T-helper 2 cell treated with Interferon-gamma antibody and Interleukin-4, amounts not matched to agents 5 μg/mL and 100 μg/mL, for 36 hours (primary cell): ENCODE measurements around the gene GPR146.
"Not testable (repeated sequence)": the region's sequence is repeated elsewhere in the genome, so short reads cannot be mapped to it uniquely, and the experiment has no call there.

Experiments used
- DNase-seq: peaks from one replicate; pipeline ENCODE4 v3.0.0; 2021; ENCODE audit warnings: low spot score
- H3K27ac Mint-ChIP-seq: one replicate; pipeline ENCODE4 v1.8.0; 2021; ENCODE audit warnings: mild to moderate bottlenecking, mixed read lengths
- H3K27me3 Mint-ChIP-seq: one replicate; pipeline ENCODE4 v1.8.0; 2021; ENCODE audit warnings: low read depth, mixed read lengths
- H3K36me3 Mint-ChIP-seq: one replicate; pipeline ENCODE4 v1.8.0; 2021; ENCODE audit warnings: low read depth, mixed read lengths
- H3K4me1 Mint-ChIP-seq: one replicate; pipeline ENCODE4 v1.8.0; 2021; ENCODE audit warnings: low read depth, mixed read lengths
- H3K4me3 Mint-ChIP-seq: one replicate; pipeline ENCODE4 v1.8.0; 2022; ENCODE audit warnings: mild to moderate bottlenecking, moderate library complexity, mixed read lengths
- H3K9me3 Mint-ChIP-seq: one replicate; pipeline ENCODE4 v1.8.0; 2021; ENCODE audit warnings: mixed read lengths

Gene GPR146

DNA sequence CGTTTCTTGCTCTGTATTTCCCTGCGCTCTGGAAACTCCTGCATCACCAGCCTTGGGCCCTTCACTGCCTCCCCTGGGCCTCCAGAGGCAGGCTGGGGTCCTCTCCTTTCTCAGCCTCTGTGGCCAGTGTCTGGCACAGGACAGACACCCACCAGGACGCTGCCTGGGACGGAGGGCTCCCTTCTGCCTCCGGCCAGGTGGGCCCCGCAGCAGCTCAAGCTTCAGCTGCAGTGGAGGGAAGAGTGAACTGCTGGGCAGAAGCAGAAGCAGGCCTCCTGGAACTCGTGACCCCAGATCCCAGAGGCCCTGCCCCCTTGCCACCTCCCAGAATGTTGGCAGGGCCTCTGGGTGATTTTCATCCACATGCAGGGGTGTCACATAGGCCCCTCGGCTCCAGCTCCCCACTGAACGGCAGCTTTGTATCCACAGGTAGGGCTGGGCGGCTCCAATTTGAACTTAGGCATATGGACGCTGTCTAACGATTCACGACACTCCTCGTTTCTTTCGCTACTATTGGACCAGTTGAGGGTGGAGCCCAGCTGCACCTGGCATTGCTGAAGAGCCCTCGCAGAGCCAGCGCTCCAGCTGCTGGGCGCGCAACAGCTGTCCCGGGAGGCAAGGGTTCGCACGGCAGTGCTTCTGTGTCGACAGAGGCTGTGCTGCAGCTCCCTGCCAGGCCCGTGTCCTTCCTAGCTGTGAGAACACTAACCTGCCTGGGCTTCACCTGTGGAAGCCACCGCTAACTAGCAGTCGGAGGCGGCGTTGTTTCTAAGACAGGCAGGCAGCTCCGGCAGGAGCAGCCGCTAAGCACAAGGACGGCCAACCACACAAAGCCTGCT, 18.4 kb upstream of the GPR146 start:
- H3K36me3 Mint-ChIP-seq, result peaks cover 9% of the 10 kb centered on the region

DNA sequence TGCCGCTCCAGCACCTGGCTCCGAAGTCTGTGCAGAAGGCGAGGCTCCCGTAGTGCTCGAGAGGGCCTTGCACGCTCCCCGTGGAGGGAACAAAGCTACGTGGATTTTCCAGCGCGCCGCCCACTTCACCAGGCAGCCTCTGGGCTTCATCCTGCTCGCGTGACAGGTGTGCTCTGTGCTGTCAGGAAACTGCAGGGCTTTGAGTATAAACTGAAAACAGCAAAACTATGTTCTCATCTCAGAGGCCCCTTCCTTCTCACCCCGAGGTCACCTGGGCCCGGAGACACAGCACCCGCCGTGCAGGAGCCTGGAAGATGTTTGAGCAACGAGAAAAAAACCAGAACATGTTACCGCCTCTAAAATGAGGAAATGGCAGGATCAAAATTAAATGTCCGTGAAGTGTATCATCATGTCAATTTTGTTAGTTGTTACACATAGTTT, 17.6 kb upstream of the GPR146 start:
- H3K36me3 Mint-ChIP-seq, result peaks cover 7% of the 10 kb centered on the region
- H3K27ac Mint-ChIP-seq, result peak overlapping the region; percentile 41
- peak overlapping the region; percentile 44 for H3K4me3 Mint-ChIP-seq
- no peaks in the 10 kb centered on the region for H3K9me3 Mint-ChIP-seq
- peaks cover 14% of the 10 kb centered on the region for H3K4me1 Mint-ChIP-seq
- no peak for DNase-seq
- no peaks in the 10 kb centered on the region for H3K27me3 Mint-ChIP-seq

More for the DNA sequence above, 18.4 kb upstream of the GPR146 start:
- Mint-ChIP-seq H3K27me3 (no peaks in the 10 kb centered on the region), H3K4me1 (peaks cover 14% of the 10 kb centered on the region), H3K4me3 (no peak overlapping the region), H3K27ac (peak overlapping the region; percentile 41), H3K9me3 (no peaks in the 10 kb centered on the region)
- no peak for DNase-seq

DNA sequence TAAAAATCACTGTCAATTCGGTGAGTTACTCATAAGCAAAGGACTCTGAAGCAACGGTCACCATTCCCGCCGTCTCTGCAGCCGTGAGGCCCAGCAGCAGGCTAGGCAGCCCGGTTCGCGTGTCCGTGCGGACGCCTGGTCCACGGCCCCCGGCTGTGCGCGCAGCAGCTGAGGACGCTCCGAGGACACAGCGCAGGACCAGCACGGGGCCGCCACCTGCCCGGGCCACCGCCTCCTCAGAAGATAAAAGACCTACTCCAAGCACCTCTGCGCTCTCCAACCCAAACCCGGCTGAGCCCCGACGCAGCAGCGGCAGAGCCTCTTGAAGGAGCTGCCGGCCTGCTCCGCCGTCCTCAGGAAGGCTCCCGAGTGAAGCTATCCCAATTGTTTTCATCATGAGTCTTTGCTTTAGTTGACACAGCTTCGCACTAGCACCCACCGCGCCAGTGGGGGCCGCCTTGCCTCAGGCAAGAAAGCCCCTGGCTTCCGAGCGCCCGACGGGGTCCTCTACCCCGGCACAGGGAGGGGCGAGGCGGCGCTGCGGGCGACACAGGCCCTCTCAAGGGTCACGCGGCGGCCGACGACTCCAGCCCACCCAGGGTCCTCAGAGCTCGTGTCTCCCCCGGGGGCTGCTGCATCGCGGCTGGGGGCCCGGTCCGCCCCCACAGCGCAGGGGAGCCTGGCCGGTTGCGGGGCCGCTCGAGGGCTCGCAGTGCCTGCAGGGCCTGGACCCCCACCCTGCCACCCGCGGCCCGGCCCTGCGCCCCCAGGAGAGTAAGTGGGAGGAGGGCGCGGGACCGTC, 16.9 kb upstream of the GPR146 start:
- H3K27ac Mint-ChIP-seq, result peak overlapping the region; percentile 49
- H3K4me3 Mint-ChIP-seq, result peak overlapping the region; percentile 71
- peaks cover 6% of the 10 kb centered on the region for H3K36me3 Mint-ChIP-seq
- no peaks in the 10 kb centered on the region for H3K9me3 Mint-ChIP-seq
- H3K27me3 Mint-ChIP-seq, result no peaks in the 10 kb centered on the region
- peaks cover 14% of the 10 kb centered on the region for H3K4me1 Mint-ChIP-seq
- DNase-seq, result no peak

DNA sequence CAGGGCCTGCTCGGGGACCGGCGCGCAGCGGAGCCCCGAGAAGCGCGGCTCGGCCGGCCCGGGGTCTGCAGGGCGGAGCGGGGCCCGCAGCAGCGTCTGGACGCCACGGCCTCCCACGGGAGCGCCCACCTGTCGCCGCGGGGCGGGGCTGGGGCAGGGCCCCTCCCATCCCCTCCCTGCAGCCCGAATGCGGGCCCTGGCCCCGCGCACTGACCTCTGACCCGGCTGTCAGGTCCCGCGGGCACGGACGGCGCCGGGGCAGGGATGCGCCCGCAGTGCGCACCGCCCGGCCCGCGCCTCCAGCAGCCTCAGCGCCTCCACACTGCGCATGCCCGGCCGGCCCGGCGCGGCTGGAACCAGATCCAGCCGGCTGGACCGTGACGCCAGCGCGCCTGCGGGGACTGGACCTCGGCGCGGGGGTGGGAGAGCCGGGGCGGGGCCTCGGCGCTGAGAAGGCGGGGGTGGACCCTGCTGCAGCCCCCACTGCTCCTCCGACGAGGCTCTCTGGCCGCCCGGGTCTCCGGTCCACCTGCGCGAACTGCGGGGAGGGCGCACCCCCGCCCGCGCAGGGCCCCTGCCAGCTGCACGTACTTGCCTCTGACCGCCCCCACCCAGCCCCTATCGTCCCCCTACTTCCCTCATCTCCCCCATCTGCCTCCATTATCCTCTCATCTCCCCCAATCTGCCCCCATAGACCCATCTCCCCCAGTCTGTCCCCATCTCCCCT, 16.1 kb upstream of the GPR146 start:
- H3K4me1 Mint-ChIP-seq, result peaks cover 19% of the 10 kb centered on the region
- no peaks in the 10 kb centered on the region for H3K9me3 Mint-ChIP-seq
- no peaks in the 10 kb centered on the region for H3K27me3 Mint-ChIP-seq
- H3K36me3 Mint-ChIP-seq, result peaks cover 3% of the 10 kb centered on the region
- DNase-seq, result peak; percentile 90
- peak overlapping the region; percentile 81 for H3K4me3 Mint-ChIP-seq
- peak overlapping the region; percentile 92 for H3K27ac Mint-ChIP-seq

DNA sequence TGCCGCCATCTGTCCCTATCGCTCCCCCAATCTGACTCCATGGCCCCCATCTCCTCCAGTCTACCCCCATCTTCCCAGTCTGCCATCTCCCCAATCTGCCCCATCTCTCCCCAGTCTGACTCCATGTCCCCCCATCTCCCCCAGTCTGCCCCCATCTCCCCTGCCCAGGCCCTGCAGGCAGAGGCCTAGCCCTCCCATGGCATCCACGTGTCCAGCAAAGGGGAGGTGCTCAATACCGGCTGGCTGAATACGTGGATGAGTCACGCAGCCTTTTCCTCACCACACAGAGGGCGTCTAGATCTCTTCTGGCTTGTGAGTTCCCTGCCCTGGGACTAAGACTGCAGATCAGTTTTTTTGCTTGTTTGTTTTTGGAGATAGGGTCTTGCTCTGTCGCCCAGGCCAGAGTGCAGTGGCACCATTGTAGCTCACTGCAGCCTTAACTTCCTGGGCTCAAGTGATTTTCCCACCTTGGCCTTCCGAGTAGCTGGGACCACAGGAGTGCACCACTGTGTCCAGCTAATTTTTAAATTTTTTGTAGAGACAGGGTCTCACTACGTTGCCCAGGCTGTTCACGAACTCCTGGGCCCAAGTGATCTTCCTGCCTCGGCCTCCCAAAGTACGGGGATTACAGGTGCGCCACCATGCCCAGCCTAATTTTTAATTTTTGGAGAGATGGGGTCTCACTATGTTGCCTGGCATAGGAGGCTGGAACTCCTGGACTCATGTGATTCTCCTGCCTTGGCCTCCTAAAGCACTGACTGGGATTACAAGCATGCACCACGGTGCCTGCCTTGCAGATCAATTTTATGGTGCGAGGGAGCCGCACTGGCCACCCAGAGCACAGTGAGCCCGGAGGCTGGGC, 15.3 kb upstream of the GPR146 start:
- no peaks in the 10 kb centered on the region for H3K27me3 Mint-ChIP-seq
- peak overlapping the region; percentile 92 for H3K27ac Mint-ChIP-seq
- no peaks in the 10 kb centered on the region for H3K9me3 Mint-ChIP-seq
- peak; percentile 73 for DNase-seq
- peak overlapping the region; percentile 81 for H3K4me3 Mint-ChIP-seq
- H3K4me1 Mint-ChIP-seq, result peaks cover 27% of the 10 kb centered on the region
- H3K36me3 Mint-ChIP-seq, result peaks cover 3% of the 10 kb centered on the region

DNA sequence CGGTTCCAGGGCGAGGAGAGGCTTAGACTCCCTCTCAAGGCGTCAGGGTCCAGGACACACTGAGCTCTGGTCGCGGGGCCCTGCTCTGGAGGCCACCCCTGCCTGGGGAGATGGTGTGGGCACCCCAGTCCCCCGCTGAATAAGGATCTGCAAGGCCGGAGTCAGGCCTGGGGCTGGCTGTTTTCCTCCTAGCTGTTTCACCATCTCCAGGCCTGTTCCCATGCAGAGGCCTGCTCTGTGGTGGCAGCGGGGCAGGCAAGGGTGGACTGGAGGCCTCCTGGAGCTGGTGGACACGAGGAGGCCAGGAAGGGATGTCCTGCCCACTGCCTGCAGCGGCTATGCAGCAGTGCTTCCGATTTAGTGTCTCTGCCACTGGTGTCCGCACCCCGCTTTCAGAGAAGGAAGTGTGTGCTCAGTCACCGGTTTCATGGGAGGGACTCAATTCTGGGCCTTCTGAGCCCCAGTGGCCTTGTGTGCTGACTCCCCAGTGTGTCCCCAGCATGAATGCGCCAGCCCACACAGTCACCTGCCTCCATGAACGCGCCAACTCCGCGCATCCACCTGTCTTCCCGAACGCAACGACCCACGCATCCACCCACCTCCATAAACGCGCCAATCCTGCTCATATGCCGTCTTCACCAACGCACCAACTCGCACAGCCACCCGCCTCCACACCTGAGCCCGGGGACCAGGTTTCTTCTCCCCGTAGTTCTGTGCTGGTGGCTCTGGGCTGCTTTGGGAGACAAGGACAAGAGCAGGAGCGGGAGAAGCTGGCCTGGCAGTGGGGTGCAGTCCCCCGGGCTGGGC, 14.5 kb upstream of the GPR146 start:
- DNase-seq, result no peak
- H3K27ac Mint-ChIP-seq, result peak overlapping the region; percentile 45

DNA sequence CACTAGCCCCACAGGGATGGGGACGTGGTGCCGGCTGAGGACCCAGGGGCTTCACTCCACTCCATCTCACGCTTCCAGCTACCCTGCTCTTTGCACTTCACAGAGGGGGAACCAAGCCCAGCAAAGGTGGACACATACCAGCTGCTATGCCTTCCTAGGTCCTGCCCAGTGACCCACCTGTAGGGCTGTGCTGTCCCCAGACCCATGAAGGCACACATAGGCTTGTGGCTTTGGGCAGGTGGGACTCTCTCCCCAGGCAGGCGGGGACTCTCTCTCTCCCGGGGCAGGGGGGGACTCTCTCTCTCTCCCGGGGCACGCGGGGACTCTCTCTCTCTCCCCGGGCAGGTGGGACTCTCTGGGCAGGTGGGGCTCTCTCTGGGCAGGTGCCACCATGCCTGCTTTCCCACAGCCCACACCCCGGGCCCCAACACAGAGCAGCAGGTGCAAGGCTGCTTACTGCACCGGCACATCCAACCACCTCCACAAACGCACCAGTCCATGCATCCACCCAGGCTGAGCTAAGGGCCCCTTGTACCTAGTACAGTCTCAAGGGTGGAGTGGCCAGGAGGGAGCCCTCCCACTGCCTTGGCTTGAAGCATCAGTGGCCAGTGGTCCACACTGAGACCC, 13.8 kb upstream of the GPR146 start:
- DNase-seq, result no peak
- Mint-ChIP-seq H3K27ac (no peak overlapping the region), H3K9me3 (no peaks in the 10 kb centered on the region), H3K4me3 (peak overlapping the region; percentile 26), H3K36me3 (peaks cover 3% of the 10 kb centered on the region), H3K27me3 (no peaks in the 10 kb centered on the region), H3K4me1 (peaks cover 33% of the 10 kb centered on the region)

More for the DNA sequence above, 14.5 kb upstream of the GPR146 start:
- Mint-ChIP-seq H3K4me3 (peak overlapping the region; percentile 81), H3K4me1 (peaks cover 33% of the 10 kb centered on the region), H3K9me3 (no peaks in the 10 kb centered on the region), H3K36me3 (peaks cover 3% of the 10 kb centered on the region), H3K27me3 (no peaks in the 10 kb centered on the region)

DNA sequence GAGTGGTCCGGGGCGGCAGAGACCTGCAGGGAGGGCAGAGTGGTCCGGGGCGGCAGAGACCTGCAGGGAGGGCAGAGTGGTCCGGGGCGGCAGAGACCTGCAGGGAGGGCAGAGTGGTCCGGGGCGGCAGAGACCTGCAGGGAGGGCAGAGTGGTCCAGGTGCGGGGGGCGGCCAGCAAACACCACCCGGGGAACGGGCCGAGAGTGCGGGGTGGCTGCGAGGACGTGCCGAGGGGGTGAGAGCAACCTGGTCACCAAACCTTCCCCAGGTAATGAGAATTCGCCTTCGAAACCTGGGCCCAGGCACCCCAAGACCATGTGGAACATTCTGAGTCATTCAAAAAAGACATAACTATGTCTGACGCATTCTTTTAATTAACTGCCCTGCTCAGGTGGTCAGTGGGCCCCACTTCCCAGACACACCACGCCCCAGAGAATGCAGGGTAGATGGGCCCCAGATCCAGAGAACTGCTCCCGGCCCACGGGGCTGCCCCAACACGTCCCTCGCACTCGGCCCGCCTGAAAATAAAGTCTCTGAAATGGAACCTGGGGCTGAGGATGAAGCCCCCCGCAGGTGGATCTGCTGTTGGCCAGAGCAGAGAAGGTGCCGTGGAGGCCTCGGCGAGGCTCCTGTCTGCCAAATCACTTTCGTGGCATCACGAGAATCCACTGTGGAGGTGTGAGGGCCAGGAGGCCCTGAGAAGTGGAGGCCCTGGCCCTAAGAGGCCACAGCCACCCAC, 12.5 kb upstream of the GPR146 start:
- H3K4me1 Mint-ChIP-seq, result peaks cover 29% of the 10 kb centered on the region
- H3K36me3 Mint-ChIP-seq, result no peaks in the 10 kb centered on the region
- H3K4me3 Mint-ChIP-seq, result no peak overlapping the region
- no peaks in the 10 kb centered on the region for H3K9me3 Mint-ChIP-seq
- no peak for DNase-seq
- no peaks in the 10 kb centered on the region for H3K27me3 Mint-ChIP-seq
- H3K27ac Mint-ChIP-seq, result no peak overlapping the region

DNA sequence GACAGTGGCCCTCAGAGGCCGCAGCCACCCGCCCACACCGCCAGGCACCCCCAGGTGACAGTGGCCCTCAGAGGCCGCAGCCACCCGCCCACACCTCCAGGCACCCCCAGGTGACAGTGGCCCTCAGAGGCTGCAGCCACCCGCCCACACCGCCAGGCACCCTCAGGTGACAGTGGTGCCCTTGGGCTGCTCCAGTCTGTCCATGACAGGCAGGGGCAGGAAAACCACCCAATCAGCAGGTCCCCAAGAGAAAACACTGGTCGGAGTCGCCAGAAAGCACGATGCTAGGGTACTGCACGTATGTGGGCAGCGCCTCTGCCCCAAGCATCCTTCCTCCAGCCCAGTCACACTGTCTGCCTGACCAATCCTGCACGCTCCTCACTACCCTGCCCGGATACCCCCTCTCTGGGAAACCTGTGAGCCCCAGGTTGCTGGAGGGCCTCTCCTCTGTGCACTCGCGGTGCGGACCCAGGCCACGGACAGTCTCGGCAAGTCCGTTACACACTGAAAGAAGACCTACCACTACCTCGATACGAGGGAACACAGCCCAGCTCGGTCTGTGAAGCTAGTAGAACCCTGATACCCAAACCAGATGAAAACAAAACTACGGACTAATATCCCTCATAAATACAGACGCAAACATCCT, 11.7 kb upstream of the GPR146 start:
- Mint-ChIP-seq H3K27me3 (no peaks in the 10 kb centered on the region), H3K9me3 (no peaks in the 10 kb centered on the region), H3K27ac (peak overlapping the region; percentile 31), H3K4me1 (peaks cover 26% of the 10 kb centered on the region), H3K36me3 (no peaks in the 10 kb centered on the region), H3K4me3 (no peak overlapping the region)
- DNase-seq, result no peak

DNA sequence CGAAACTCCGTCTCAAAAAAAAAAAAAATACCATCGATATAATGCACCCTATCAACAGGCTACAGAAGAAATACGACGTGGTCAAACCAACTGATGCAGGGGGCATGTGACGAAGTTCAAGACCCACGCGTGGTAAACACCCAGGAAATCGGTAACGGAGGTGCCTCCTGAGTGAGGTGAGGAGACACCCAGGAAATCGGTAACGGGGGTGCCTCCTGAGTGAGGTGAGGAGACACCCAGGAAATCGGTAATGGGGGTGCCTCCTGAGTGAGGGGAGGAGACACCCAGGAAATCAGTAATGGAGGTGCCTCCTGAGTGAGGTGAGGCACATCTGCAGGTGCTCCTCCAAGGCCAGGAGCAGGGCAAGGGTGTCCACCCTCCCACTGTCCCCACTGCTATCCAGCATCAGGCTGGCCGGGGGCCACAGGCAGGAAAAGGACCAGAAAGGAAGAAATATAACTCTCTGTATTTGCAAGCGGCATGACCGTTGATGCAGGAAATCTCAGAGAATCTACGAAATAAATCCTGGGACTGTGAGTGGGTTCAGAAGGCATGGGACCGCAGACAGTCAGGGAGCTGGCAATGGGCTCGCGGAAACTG, 10.7 kb upstream of the GPR146 start:
- no peaks in the 10 kb centered on the region for H3K9me3 Mint-ChIP-seq
- H3K27ac Mint-ChIP-seq, result peak overlapping the region; percentile 67
- H3K27me3 Mint-ChIP-seq, result no peaks in the 10 kb centered on the region
- H3K4me1 Mint-ChIP-seq, result peaks cover 26% of the 10 kb centered on the region
- H3K36me3 Mint-ChIP-seq, result no peaks in the 10 kb centered on the region
- peak overlapping the region; percentile 66 for H3K4me3 Mint-ChIP-seq
- no peak for DNase-seq

DNA sequence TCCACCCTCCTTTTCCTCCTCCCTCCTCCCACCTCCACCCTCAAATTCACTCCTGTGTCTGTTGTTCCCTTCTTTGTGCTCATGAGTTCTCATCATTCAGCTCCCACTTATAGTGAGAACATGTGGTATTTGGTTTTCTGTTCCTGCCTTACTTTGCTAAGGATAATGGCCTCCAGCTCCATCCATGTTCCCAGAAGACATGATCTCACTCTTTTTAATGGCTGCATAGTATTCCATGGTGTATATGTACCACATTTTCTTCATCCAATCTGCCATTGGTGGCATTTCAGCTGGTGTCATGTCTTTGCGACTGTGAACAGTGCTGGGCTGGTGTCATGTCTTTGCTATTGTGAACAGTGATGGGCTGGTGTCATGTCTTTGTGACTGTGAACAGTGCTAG, 9.6 kb upstream of the GPR146 start:
- H3K27ac Mint-ChIP-seq, DNase-seq, H3K36me3 Mint-ChIP-seq, H3K4me3 Mint-ChIP-seq, H3K27me3 Mint-ChIP-seq, H3K9me3 Mint-ChIP-seq: not testable (repeated sequence)
- peaks cover 22% of the 10 kb centered on the region for H3K4me1 Mint-ChIP-seq
